Stimulated activated CD8-positive, alpha-beta memory T cell treated with anti-CD3 and anti-CD28 coated beads, Interleukin-4, amount 100 ng/mL, for 4 hours (primary cell): ENCODE measurements around the gene SYF2.

Source experiments
- DNase-seq, 2 donors: peaks; one replicate each; pipeline ENCODE4 v3.0.0-alpha.2; 2020; ENCODE audit warnings: low read depth in 2 of 2, low spot score in 1 of 2

The SYF2 gene

DNA sequence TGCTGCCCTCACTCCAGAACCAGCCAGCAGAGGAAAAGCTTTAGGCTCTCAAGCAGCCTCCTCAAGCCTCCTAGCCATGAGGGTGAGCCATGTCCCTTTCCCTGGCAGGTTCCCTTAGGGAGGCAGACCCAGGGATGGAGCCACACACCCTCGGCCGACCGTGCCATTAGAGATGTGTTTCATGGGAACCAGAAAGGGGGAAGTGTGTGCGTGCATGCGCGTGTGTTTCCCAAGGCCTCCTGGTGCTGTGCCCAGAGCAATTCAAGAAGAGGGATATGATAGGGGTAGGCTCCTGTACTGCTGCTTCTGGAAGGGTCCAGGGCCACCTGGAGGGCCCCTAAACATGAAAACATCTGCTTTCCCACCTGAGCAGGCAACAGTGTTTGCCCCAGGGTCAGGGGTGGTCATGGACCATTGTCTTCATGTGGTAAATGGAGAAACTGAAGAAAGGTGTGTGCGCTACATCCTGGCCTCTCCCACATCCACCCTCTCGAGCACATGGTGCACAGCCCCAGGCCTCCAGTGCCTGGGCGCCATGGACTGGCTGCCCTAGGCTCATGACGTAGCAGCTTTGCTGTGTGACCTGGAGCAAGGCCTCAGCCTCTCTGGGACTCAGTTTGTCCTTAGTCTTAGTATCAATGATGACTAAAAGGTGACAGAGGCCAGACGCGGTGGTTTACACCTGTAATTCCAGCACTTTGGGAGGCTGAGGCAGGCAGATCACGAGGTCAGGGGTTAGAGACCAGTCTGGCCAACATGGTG lies 48.1 kb downstream of the SYF2 start:
- DNase-seq = no peak

GRCh38 chr1:25183126-25183980 lies 48.9 kb downstream of the SYF2 start:
- DNase-seq = no peak

- DNase-seq = no peak
Measured at GRCh38 chr1:25182629-25183028, 49.7 kb downstream of the SYF2 start.

- no peak for DNase-seq
Measured at GRCh38 chr1:25180996-25181395, 51.3 kb downstream of the SYF2 start.

- no peak for DNase-seq
Measured at GRCh38 chr1:25178917-25179561, 53.3 kb downstream of the SYF2 start.

DNA sequence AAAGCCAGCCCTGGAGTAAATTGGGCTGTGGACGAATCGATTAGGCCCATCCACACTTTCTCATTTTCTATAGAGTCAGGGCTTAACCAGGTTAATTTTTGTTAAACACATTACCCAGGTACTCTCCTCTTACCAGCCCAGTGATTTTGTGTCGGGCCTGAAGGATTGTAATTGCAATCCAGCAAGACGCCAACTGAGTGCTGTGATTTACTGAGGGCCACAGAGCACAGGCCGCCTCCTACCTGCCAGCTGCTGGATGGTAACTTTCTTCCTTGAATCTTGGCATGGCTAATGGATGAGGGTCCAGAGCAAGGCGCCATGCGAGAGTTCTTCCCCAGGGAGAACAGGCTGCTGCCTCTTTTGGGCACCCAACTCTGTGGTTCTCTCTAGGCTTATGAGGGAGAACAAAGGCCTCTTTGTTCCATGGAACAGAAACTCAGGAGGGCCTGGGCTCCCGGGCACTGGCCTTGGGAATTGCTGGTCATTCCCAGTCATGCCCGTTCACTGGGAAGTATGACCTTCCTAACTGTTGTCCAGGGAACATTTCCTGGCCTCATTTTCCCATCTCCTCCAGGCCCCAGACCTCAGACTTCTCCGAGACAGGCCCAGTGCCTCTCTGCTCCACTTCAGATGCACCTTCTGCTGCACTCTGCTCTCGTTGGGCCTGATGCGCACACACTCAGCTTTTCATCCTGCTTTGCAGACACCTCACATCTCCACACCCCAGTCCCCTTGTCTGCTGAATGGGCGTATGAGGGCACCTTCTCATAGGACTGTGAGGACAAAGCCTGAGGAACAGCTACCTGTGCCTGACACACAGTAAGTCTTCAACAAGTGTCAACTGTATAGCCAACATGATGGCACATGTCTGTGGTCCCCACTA lies 57.3 kb downstream of the SYF2 start:
- DNase-seq = no peak

GRCh38 chr1:25174363-25174729 lies 58.0 kb downstream of the SYF2 start:
- DNase-seq = no peak

DNA sequence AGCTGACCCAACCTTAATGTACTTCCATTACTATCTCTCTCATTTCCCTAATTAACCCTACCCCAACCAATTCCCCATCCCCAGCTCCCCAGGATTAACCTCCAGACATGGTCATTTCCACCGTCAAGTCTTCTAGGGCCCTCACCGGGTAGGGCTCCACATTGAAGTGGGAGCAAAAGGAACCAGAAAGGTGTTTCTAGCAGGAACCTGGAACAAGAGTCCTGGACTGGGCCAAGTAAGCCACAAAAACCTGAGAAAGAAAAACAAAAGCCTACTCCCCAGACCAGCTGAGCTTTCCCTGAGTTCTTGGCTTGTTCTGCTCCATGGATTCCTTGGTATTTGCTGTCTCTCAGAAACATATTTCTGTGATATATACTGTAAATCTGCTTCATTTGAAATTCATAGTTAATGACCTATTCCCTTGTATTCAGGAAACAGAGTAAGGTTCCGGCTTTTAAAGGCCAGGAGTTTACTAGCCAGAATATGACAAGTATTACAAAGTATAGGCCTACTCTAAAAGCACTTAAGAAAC lies 58.4 kb downstream of the SYF2 start:
- no peak for DNase-seq
